HG03066 (cell line): Measurements from ENCODE around the gene CNKSR2.

Source experiments
- ATAC-seq: cut with Tn5 transposase; IDR thresholded peaks from one replicate; pipeline ENCODE4 v1.9.1; 2021; ENCODE audit warnings: low read depth; ENCODE audit not compliant: unreplicated experiment

The CNKSR2 gene

DNA sequence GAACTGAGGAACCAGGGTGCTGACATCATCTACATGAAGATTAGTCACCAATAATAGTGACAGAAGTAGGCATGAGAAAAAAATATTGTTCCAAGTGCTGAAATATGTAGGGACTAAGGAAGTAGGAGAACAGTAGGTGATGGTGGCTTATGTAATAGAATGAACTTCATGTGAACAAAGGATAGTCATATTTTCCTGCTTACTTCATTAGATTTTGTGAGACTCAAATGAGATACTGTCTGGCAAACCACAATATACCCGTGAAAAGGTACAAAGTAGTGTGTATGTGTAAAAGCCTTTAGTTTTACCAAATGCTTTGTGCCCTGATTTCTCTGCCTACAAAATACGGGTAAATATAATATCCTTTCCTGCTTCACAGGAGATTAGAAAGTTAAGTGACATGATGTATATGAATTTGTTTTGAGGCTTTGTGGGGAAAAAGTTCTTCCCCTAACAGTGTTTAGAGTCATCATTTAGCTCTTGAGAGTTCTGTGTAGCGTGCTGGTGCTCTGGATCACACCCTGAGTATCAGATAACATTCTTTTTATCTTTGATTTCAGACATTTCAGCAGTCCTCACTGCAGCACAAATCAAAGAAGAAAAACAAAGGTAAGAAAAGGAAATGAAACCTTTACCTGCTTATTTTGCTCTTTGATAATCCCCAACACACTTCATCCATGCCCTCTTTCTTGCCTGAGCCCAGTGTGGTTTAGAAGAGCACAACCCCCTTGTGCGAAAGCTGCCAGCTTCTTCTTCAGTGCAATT, 216.0 kb downstream of the CNKSR2 start:
- ATAC-seq, result no peak

DNA sequence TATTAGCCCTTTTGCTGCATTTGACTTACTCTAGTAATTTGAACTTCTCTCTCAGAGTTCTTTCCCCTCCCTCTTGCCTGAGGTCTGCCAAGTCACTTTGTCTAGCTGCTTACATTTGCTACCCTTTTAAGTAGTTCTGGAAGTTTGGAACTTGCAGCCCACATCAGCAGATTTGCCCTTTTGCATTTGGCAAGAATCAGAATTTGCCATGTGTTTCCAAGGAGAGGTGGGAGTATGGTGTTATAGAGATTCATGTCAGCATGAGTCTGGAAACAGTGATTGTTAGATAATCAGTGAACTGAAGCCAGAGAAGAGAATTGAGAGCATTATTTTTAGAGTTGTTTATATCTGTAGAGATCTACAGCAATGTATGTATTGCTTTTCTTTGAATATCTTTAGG, 231.8 kb downstream of the CNKSR2 start:
- ATAC-seq, result no peak

DNA sequence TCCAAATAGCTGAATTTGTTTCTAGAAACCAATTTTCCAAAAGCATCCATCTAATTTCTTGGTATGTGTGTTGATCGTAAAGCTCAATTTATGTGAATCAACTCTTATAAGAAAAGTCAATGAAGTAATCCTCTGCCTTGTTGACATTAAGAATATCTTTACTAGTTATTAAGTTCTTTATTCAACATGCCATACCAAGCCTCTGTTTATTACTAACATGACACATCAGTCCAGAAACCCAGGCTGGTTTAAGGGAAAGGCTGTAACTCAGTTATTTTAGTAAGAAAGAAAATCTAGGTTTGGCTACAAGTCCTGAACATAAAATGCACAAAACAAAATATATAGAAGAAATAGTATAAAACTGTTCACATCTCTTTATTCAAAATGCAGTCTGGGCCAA, 235.9 kb downstream of the CNKSR2 start:
- ATAC-seq, result no peak

DNA sequence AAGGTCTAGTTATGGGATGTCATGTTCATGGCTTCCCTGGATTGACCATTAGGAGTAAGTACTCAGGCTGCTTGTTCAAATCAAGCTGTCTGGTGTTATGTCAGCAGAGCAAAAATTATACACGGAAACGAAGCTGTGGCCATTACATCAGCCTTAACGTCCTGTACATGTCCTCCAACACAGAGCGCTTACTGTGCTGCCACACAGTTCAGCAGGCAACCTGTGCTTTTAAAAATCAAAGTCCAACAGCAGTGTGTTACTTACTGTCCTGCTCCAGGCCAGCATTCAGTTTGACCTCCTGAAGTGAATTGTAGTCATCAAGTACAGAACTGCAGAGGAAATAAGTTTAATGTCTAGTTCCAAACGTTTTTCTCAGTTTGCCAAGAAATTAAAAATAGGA, 237.9 kb downstream of the CNKSR2 start:
- ATAC-seq, result no peak

DNA sequence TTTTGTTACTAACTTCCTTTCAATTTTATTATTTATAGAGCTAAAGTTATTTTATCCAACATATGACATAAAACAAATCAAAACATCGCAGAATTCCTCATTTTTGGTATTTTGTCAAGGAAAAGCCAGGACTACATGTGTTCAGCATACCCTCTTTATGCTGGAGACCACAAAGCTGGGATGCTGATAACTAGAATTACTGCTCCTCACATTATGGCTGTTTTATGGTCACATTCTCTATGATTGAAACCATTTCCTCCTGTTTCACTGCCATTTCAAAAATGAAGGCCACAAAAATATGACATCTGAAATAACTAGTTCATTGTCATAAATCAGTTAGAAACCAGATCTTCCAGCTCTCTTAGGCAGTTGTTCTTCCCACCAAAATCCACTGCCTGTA, 242.2 kb downstream of the CNKSR2 start:
- ATAC-seq, result no peak

DNA sequence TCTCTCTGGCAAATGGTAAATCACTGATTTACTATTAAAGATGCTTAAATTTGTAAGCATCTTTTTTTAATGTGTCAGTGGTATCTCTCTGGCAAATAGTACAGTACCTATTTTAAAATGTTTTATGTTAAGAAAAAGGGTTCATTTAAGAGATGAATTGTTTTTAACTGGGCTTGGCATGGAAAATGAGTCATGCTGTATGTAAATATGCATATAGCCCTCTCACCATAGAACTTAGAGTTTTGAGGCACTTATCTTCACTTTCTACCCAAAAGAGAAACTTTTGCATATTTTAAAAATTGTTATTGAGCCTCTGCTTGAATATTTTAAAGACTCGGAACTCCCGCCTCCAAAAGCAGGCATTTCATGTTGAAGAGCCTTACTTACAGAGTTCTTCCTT, 246.0 kb downstream of the CNKSR2 start:
- ATAC-seq, result no peak

DNA sequence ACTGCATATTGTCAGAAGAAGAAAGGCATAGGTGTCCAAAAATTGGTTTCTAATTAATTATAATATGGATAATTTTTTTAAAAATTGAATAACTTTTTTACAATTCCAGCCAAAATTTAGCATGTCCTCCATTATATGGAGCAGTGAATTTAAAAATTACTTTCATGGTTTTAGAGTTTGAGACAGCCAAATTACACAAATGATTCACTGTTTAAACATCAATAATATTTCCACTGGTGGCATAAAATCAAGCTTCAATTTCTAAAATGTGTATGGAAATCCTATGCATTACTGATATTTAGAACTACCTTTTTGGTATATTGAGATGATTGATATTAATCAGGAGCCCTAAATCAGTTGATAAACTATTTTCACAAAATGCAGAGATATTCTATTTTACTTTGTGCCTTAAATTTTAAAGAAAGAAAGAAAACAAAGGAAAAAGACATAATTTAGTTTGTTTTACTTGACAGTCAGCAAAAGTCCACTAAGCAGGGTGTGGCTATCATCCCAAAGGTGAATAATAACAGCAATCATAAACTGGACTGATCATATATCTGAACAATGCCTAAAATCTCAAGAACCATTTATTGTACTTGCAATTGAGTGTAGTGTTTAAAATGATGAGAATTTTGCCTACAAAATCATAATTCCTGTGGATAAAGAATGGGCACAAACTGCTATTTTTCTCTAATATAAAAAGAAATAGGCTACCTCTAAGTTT, 249.7 kb downstream of the CNKSR2 start:
- ATAC-seq, result no peak

DNA sequence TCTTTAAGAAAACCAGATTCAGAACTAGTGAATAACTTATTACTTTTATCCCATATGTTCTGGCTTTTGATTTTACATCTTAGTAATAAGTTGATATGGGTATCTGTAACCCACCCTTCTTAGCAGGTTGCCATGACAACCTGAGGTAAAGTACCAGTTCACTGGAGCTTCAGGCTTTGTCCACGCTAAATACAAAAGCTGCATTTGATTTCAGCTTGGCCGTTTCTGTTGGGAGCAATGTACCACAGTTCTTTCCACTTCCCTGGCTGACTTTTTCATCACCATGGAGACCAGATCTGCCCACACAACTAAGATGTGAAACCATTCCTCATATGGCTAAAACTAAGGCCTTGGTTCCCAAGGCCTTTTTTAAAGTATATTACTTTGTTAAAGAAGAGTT, 257.8 kb downstream of the CNKSR2 start:
- no peak for ATAC-seq

DNA sequence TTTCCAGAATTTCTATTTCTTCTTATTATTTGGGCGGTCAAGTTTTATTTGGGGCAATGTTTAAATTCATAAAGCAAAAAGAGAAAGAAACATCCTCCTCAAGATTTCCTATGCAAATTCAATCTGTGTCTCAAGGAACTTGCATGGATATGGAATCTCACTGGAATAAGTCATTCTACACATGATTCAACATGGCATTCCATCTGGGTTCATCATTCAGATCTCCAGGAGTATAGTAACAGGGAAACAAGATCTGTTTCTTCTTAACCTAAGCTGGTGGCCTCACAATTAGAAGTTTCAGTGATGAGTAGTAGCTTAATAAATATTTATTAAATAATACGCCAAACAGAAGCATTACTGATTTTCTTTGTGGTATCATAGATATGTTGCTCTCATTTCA, 264.1 kb downstream of the CNKSR2 start:
- ATAC-seq, result no peak

DNA sequence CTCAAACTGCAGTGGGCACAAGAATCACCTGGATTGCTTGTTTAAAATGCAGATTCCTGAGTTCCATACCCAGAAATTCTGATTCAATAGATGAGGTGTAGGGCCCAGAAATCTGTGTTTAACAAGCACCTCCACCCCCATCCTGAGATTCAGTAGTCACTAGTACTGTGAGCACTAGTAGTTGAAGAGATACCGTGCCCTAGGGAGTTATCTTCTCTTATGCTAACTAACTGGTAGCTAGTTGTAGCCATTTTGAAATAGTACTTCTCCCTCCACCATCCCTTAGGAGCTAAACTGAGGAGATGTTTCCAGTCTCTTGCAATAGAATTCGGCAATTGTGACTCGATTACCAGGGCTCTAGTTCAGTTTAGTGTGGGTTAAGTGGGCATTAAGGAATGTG, 265.6 kb downstream of the CNKSR2 start:
- ATAC-seq, result no peak

DNA sequence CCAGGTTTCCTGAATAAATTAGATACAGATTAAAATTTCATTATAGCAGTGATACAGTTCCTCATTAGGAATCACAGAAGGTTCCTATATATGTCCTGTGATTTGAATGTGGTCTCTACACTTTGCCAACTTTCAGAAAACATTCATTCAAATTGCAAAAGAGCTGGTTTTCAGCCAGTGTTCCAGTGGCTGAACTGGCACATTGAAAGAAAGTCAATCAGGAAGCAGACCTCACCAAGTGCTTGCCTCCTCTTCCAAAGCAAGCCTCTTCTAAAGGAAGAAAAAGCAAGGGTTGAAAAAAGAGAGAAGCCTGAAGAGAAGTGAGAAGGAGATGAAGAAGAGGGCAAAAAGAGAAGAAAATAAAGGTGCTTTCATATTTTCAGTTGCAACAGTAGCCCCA, 271.2 kb downstream of the CNKSR2 start:
- no peak for ATAC-seq

DNA sequence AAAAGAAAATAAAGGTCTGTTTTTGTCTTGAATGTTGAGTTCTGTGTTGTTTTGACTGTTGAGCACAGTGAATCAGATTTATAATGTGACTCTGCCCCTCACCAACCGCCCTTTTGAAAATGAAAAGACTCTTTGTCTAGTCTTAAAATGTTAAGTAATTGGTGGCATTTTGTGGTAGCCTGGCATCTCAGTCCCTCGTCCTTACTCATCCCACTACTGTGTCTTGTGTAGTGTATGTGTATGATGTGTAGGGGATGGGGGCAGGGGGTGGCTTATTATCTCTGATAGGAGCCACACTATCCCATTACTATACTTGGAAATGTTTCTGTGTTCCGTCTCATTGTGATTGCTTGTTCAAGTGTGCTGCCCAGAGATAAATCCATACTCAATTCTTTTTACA, 271.7 kb downstream of the CNKSR2 start:
- no peak for ATAC-seq

DNA sequence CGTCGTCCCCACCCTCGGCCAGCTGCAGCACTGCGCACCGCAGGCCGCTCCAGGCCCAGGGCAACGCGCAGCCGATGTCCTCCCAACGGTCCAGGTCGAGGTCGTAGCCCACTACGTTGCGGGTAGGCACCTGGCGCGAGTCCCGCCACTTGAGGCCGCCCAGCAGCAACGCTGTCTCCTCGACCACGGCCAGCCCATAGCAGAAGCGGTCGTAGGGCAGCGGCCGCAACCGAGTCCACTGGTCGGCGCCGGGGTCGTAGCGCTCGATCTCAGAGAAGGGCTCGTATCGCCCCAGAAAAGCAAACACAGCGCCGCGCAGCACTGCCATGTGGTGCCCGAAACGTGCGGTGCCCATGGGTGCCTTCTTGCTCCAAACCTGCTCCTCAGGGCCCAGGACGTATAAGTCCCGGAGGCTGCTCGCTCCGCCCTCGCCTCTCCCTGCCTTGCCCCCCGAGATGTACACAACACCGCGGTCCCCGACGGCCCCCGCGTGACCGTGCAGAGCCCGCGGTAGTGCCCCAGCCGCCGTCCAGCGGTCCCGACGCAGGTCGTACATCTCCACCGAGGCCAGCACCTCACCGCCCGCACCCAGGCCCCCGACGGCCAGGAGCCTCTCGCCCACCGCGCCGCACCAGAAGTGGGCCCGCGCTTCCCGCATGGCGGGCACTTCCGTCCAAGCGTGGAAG, 281.8 kb downstream of the CNKSR2 start:
- no peak for ATAC-seq

DNA sequence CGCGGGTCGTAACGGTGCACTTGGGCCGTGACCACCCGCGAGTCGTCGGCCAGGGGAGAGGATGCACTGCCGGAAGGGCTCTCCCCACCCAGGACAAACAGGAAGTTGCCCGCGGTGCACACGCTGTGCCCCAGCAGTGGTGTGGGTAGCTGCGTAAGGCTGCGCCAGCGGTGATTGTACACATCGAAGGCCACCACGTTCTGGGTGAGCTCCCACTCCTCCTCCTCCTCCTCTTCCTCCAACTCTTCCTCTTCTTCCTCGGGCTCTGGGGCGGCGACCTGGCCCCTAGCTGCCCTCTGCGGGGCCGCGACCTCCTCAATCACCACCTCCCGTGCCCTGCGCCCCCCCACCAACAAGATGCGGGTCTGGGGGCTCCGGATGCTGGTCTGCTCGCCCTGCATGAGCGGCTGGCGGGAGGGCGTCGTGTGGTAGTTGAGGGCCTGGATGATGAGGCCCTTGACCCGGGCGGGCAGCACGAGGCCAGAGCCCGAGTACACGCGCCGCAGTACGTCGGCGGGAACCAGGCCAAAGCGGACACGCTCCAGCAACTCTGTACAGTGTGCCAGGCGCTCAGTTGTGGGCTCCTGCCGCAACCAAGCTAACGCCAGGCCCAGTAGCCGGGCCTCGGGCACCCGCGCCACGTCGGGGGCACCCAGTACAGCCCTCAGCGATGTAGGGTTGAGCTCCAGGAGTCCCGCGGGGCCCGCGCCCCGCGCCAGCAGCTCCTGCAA, 282.5 kb downstream of the CNKSR2 start:
- no peak for ATAC-seq

DNA sequence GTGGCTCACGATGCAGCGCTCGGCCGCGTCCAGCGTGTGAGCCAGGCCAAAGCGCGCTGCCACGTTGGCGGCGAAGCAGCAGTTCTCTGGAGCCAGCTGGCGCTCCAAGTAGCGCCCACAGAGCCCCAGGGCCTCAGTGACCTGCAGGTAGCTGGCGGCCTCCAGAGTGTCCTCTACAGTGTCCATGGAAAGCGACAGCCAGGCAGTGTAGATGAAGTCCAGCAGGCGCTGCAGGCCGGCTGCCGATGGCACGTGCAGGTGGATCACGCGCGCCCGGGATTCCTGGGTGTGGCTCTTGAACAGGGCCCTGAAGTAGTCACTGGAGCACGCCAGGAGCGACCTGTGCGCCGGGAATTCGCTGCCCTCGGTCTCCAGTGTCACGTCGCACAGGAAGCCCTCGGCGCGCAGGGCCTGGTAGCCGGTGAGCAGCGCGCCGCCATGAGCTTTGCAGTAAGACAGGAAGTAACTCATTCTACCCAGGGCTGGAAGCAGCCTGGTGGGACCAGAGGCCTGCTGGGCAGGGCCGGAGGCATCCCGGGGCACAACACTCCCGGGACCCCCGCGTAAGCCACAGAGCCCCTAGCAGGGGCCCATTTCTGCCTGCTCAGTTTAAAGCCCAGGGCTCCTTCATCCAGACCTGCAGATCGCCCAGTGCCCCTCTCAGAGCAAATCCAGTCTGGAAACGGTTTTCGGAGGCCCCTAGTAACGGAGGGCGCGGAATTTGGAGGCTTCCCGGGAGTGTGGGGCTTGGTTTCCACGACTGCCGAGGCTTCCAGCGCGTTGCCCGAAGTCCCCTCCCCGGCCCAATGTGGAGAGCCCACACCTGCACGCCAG, 283.3 kb downstream of the CNKSR2 start:
- ATAC-seq, result no peak

DNA sequence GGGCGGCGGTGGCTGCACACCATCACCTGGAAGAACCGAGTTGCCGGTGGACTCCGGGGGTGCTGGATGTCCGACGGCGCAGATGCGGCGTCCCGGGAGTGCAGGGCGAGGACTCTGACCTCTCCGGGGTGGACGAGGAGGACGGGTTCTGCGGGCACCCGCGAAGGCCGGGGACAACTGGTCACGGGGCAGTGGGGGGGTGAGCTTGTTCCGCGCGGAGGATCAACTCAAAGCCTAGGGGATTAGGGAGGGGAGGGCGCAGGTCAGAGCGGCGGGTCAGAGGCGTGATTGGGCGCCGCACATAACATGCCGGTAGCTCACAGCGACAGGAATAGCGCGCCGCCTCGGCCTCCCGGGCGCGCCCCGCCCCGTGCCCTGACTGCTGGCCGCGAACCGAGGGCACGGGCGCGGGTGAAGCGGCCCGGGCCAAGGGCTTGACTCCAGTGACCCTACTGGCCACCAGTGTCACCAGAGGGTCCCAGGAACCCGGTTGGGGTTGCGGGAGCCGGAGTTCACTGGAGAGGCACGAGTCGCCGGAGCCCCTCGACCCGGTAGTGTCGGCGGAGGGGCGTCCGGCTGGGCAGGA, 284.0 kb downstream of the CNKSR2 start, which contains the start of gene KLHL34:
Gene KLHL34 (minus strand): TSS at position 179 of the 586 bp plus-strand sequence. CDS start 542 bp downstream, outside the sequence.
- ATAC-seq, result no peak

DNA sequence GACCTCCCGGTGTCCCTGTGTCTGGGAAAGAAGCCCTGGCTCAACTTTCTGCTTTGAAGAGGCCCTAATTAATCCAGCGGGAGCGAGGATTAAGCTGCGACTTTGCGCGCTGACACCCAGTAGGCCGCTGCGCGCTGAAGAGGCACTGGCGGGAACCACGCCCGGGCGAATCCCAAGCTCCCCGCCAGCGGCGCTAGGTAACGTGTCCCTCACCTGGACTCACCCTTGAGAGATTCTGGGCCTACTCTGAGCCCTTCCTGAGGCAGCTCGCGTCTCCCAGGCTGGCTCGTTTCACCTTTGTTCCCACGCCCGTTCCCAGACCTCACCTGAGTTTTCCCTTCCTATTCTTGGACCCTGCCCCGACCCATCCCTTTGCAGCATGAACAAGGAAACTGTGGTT, 284.5 kb downstream of the CNKSR2 start:
- ATAC-seq, result no peak

DNA sequence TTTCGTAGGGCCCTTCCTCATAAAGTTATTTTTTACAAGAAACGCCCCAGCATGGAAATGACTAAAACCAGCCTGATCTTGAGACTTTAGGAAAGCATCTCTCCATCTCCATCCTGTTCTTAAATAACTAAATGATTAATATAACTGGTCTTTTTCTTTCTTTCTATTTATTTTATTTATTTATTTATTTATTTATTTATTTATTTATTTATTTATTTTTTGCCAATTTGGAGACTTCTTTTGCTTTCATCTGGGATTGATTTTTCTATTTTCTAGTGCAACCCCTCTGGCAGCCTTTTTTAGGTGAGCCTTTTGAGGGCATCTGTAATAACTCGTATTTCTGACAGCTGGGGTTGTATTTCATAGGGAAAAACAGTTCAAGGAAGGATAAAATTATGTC, 285.1 kb downstream of the CNKSR2 start:
- ATAC-seq, result no peak

DNA sequence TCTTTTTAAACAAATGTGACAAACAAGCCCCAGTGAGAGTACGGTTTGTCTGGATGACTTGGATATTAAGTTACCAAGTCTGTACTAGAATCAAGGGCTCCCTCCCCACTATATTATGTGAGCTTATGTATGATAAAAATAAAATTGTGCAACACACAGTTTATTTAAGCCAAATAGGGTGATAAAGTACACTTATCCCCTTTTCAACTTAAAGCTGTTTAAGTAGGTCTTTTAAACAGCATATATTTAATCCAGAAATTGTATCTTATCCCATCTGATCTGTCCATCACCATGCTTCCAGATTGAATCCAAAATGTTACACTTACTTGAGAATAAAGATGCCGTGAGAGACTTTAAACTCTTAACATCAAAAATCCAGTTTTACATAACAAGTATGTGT, 285.9 kb downstream of the CNKSR2 start:
- ATAC-seq, result no peak

DNA sequence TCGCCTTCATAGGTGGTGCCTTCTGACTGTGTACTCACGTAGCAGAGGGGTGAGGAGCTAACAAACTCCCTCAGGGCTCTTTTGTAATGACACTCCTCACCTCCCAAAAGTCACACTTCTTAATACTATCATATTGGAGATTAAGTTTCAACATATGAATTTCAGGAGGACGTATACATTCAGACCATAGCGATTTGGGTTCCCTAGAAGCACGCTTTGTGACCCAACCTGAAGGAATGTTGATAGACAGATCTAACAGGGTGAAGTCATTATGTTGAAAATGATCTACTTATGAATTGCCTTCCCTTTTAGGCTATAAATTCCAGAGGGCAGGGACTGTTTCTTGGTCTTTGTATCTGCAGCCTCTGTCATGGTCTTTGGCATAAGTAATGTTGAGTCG, 287.1 kb downstream of the CNKSR2 start:
- no peak for ATAC-seq
